ENCODE results near the gene MBOAT2. TPM values are rescaled to one million over a fixed set of nuclear protein-coding genes. Genes with fewer than 3 reads are reported as not detected.
"Not testable (repeated sequence)": the region's sequence is repeated elsewhere in the genome, so short reads cannot be mapped to it uniquely, and the experiment has no call there.

The MBOAT2 gene, protein sequence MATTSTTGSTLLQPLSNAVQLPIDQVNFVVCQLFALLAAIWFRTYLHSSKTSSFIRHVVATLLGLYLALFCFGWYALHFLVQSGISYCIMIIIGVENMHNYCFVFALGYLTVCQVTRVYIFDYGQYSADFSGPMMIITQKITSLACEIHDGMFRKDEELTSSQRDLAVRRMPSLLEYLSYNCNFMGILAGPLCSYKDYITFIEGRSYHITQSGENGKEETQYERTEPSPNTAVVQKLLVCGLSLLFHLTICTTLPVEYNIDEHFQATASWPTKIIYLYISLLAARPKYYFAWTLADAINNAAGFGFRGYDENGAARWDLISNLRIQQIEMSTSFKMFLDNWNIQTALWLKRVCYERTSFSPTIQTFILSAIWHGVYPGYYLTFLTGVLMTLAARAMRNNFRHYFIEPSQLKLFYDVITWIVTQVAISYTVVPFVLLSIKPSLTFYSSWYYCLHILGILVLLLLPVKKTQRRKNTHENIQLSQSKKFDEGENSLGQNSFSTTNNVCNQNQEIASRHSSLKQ
- 56.1 and 84.0 TPM in 2 replicates for total RNA-seq (ENCODE audit: low replicate concordance)

DNA sequence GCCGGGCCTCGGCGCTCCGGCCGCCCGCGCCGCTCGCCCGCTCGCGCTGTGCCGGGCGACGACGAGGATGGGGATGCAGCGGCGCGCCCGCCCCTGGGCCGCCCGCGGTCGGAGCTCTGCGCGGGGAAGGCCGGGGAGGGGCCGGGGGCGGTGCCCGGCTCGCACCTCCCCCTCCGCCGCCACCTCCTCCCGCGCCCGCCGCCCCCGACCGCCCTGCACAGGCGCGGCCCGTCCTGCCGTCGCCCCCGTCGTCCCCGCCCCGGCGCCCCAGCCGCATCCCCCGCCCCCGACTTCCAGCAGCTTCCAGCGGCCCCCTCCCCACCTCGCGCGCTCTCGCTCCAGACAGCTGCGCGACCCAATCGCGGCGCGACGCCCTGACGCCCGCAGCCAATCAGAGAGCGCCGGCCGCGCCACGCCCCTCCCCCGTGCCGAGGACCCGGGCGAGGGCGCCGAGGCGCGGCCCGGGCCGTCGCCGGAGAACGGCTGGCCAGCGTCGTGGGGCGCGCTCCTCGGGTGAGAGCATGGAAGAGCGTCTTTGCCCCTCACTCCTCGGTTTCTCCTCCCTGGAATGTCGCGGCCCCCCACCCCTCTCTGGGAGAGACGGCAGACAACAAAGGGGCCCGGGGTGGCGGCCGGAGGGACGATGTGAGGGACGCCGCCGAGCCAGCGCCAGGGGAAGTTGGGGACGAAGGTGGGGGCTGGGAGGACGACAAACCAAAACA lies at the start of gene MBOAT2:
MBOAT2 (minus strand) TSS at position 69 of the 722 bp plus-strand sequence. CDS start 70 bp downstream, outside the sequence.
- H3K4me3 Mint-ChIP-seq, result peak within 1 kb of the TSS; percentile 96
- Histone ChIP-seq H3F3A (ENCODE audit: low read depth) (peaks cover 16% of the 10 kb centered on the region), H3K9ac (peak within 1 kb of the TSS; percentile 77), H3K36me3 (no peaks in the 10 kb centered on the region), H3K4me2 (peak within 1 kb of the TSS; percentile 84), H3K4me3 (peak within 1 kb of the TSS; percentile 68), H3K9me3 (ENCODE audit: low read depth) (no peaks in the 10 kb centered on the region), H3K79me2 (ENCODE audit: low read depth) (peaks cover 56% of the 10 kb centered on the region), H4K20me1 (ENCODE audit: low read depth) (peaks cover 29% of the 10 kb centered on the region), H2AFZ (replicated peaks) (peak within 1 kb of the TSS; percentile 97), H3K27ac (peak within 1 kb of the TSS; percentile 97), H3K27me3 (peaks cover 14% of the 10 kb centered on the region), H3K4me1 (peaks cover 26% of the 10 kb centered on the region)
- no peaks in the 10 kb centered on the region for H3K9me3 Mint-ChIP-seq
- peaks cover 4% of the 10 kb centered on the region for H3K36me3 Mint-ChIP-seq
- DNase-seq (ENCODE audit: low spot score), result peak; percentile 97
- peaks cover 26% of the 10 kb centered on the region for H3K4me1 Mint-ChIP-seq
- peaks cover 12% of the 10 kb centered on the region for H3K27me3 Mint-ChIP-seq (ENCODE audit: insufficient read depth, low read depth)
- H3K27ac Mint-ChIP-seq, result peak within 1 kb of the TSS; percentile 77
- TF ChIP-seq EZH2 (IDR thresholded peaks at IDR 0.05) (no peak), EZH2phosphoT487 (IDR thresholded peaks at IDR 0.05) (no peak)
- TF ChIP-seq, protein P1, sequence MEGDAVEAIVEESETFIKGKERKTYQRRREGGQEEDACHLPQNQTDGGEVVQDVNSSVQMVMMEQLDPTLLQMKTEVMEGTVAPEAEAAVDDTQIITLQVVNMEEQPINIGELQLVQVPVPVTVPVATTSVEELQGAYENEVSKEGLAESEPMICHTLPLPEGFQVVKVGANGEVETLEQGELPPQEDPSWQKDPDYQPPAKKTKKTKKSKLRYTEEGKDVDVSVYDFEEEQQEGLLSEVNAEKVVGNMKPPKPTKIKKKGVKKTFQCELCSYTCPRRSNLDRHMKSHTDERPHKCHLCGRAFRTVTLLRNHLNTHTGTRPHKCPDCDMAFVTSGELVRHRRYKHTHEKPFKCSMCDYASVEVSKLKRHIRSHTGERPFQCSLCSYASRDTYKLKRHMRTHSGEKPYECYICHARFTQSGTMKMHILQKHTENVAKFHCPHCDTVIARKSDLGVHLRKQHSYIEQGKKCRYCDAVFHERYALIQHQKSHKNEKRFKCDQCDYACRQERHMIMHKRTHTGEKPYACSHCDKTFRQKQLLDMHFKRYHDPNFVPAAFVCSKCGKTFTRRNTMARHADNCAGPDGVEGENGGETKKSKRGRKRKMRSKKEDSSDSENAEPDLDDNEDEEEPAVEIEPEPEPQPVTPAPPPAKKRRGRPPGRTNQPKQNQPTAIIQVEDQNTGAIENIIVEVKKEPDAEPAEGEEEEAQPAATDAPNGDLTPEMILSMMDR (IDR thresholded peaks at IDR 0.05), result no peak

DNA sequence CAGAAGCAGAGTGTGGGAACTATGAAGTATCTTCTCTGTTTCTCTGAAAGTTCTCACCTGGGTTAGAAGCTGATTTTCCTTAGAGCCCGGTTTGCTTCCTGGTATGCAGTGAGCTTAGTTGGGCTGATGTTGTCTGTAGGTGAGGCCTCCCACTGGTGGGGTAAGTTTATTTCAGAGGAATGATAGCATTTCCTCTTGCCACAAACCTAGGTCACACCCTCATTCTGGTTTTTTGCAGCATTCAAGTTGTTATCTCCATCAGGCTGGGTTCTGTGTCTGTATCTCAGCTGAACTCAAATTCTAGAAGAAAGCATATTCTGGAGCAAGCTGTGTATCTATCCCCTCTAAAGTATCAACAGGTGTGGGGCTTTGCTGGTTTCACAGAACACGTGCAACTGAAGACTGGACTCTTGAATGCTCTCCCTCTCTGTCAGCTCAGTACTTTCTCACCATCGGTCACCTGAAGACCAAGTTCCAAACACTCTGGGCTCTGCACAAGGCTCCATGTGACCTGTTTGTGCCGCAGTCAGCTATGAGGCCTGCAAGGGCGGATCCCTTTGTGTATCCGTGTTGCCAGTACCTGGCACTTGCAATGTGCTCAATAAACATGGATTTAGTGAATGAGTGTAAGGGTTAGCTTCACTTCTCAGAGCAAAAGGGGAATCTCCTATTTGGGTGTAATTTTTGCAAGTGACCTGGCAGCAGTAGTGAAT lies 49.5 kb upstream of the MBOAT2 start:
- Histone ChIP-seq H3K36me3 (no peaks in the 10 kb centered on the region), H3K9ac (no peak overlapping the region), H3K4me3 (no peak overlapping the region), H3K4me1 (no peaks in the 10 kb centered on the region), H4K20me1 (ENCODE audit: low read depth) (no peaks in the 10 kb centered on the region), H3K9me3 (ENCODE audit: low read depth) (no peaks in the 10 kb centered on the region), H3K79me2 (ENCODE audit: low read depth) (no peaks in the 10 kb centered on the region), H3F3A (ENCODE audit: low read depth) (no peaks in the 10 kb centered on the region), H3K27me3 (no peaks in the 10 kb centered on the region), H3K27ac (no peak overlapping the region), H2AFZ (replicated peaks) (no peak overlapping the region), H3K4me2 (no peak overlapping the region)
- H3K36me3 Mint-ChIP-seq, result no peaks in the 10 kb centered on the region
- no peak overlapping the region for H3K4me3 Mint-ChIP-seq
- DNase-seq (ENCODE audit: low spot score), result no peak
- no peaks in the 10 kb centered on the region for H3K27me3 Mint-ChIP-seq (ENCODE audit: insufficient read depth, low read depth)
- no peak for TF ChIP-seq EZH2phosphoT487 (IDR thresholded peaks at IDR 0.05)
- TF ChIP-seq, protein P1 (IDR thresholded peaks at IDR 0.05), result no peak
- TF ChIP-seq EZH2 (IDR thresholded peaks at IDR 0.05), result no peak
- H3K4me1 Mint-ChIP-seq, result no peaks in the 10 kb centered on the region
- H3K27ac Mint-ChIP-seq, result no peak overlapping the region
- H3K9me3 Mint-ChIP-seq, result no peaks in the 10 kb centered on the region

DNA sequence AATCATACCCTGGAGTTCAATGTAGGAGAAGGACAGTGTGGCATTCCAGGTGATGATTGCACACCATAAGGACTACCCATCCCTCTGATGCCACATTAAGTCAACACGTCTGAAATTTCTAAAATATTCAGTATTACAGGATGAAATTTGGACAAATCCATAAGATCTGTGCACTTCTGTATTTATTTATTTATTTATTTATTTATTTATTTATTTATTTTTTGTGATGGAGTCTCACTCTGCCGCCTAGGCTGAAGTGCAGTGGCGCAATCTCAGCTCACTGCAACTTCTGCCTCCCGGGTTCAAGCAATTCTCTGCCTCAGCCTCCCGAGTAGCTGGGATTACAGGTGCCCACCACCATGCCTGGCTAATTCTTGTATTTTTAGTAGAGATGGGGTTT lies 48.0 kb upstream of the MBOAT2 start:
- H3K79me2 ChIP-seq (ENCODE audit: low read depth); H3K4me3 Mint-ChIP-seq; H3K27ac ChIP-seq; H3K4me1 ChIP-seq; DNase-seq (ENCODE audit: low spot score); H3K4me2 ChIP-seq; H3K36me3 ChIP-seq; H3K9me3 ChIP-seq (ENCODE audit: low read depth); H3K4me3 ChIP-seq; H3K27me3 Mint-ChIP-seq (ENCODE audit: insufficient read depth, low read depth); H3K27me3 ChIP-seq; H3K4me1 Mint-ChIP-seq; H2AFZ ChIP-seq (replicated peaks); H3K9me3 Mint-ChIP-seq; H3K27ac Mint-ChIP-seq; H3F3A ChIP-seq (ENCODE audit: low read depth); H4K20me1 ChIP-seq (ENCODE audit: low read depth); H3K36me3 Mint-ChIP-seq; H3K9ac ChIP-seq: not testable (repeated sequence)

Measured in neural progenitor cell (in vitro differentiated cells).